ENCODE results near the gene POLDIP2. TPM values are rescaled to one million over a fixed set of nuclear protein-coding genes. Genes with fewer than 3 reads are reported as not detected.

POLDIP2 gene
- total and polyA plus RNA-seq, 2 of the 4 experiments (the other 2 are of a cell fraction) = 66.7 to 77.8 TPM

DNA sequence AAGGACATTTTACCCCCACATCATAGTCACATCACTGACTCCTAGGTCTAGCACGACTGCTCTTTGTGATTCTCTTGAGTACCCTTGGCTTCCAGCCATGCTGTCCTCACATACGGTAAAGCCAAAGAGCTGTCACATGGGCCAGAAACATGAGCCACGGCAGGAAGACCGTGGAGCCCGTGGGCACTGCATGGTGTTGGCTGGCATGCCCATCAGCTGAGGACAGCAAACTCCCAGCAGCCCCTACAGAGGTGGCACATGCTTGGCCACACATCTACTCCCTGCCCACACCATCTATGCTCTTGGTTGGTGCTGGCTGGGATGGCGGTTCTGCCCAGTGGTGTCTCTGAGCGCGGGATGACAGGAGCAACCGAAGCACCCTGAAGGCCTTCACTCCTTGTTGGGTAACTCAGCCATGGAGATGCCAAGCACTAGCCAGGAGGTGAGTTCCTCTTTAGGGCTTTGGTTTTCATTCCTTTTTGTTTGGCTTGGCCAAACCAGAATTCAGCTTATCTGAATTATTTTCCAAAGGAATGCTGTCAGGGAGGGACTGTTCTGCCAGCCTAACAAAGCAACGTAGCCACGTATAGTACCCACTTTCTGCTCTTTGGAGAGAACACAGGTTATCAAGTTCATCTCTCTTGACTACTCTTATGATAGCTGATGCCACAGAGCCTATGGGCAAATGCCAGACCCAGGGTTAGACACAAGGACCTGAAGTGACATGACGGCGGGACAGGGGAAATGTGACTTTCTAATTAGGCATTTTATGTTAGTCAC, 11.7 kb downstream of the POLDIP2 start (continued):
- TF ChIP-seq, protein P1, sequence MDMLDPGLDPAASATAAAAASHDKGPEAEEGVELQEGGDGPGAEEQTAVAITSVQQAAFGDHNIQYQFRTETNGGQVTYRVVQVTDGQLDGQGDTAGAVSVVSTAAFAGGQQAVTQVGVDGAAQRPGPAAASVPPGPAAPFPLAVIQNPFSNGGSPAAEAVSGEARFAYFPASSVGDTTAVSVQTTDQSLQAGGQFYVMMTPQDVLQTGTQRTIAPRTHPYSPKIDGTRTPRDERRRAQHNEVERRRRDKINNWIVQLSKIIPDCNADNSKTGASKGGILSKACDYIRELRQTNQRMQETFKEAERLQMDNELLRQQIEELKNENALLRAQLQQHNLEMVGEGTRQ (IDR thresholded peaks at IDR 0.05; ENCODE audit: low read depth, low read length) = no peak
- no peak for TF ChIP-seq MXI1 (IDR thresholded peaks at IDR 0.05; ENCODE audit: borderline replicate concordance, low read depth, low read length)
- no peak for TF ChIP-seq BHLHE40 (IDR thresholded peaks at IDR 0.05; ENCODE audit: low read depth, low read length)

GRCh38 chr17:28344435-28344901, 12.9 kb downstream of the POLDIP2 start:
- Histone ChIP-seq H2BK15ac (ENCODE audit: low read depth, low read length) (no peak overlapping the region), H3K23ac (ENCODE audit: low read depth, low read length) (no peak overlapping the region), H3K79me1 (ENCODE audit: low read depth in 1 of 2, low read length in 2 of 2) (peaks cover 21 to 80% of the 10 kb centered on the region in 2 experiments), H2BK20ac (ENCODE audit: low read depth, low read length) (no peak overlapping the region), H2BK120ac (ENCODE audit: low read depth, low read length) (no peak overlapping the region), H3K4me3 (ENCODE audit: insufficient read depth, low read depth, low read length) (no peak overlapping the region), H3K18ac (ENCODE audit: low read depth, low read length) (no peak overlapping the region), H3K4ac (ENCODE audit: low read depth, low read length) (no peak overlapping the region), H4K8ac (ENCODE audit: low read depth in 2 of 2, low read length in 2 of 2) (no peak overlapping the region), H3K14ac (replicated peaks; ENCODE audit: low read depth, low read length) (no peak overlapping the region), H3K9me3 (ENCODE audit: control insufficient read depth, insufficient read depth, low read length) (no peaks in the 10 kb centered on the region), H2AK9ac (replicated peaks; ENCODE audit: low read depth, low read length, poor library complexity) (no peak overlapping the region), H2AFZ (replicated peaks; ENCODE audit: low read length, poor library complexity) (no peak overlapping the region), H3K4me1 (ENCODE audit: control insufficient read depth, insufficient read depth, low read length) (peaks cover 16% of the 10 kb centered on the region), H2AK5ac (ENCODE audit: low read depth, low read length) (no peak overlapping the region), H3K9ac (ENCODE audit: low read depth, low read length) (no peak overlapping the region), H4K91ac (ENCODE audit: insufficient read depth, low read depth, low read length) (no peak overlapping the region), H3K4me2 (ENCODE audit: low read depth, low read length) (no peak overlapping the region), H2BK5ac (ENCODE audit: low read depth, low read length, poor library complexity, severe bottlenecking) (no peak overlapping the region), H4K20me1 (ENCODE audit: insufficient read depth, low read length) (peaks cover 19% of the 10 kb centered on the region), H3K27ac (ENCODE audit: insufficient read depth, low read length) (no peak overlapping the region), H3K27me3 (ENCODE audit: control insufficient read depth, insufficient read depth, low read length) (no peaks in the 10 kb centered on the region), H3K56ac (ENCODE audit: extremely low read depth, insufficient read depth, low read length) (no peak overlapping the region), H4K5ac (ENCODE audit: low read depth, low read length) (no peak overlapping the region), H3K36me3 (ENCODE audit: control insufficient read depth, insufficient read depth, low read length) (peaks cover 82% of the 10 kb centered on the region), H3K9me1 (ENCODE audit: insufficient read depth, low read length) (peaks cover 12% of the 10 kb centered on the region; the same call in 1 of the 2 replicates)
- no peak for ATAC-seq (ENCODE audit: low read depth)
- ChIA-PET POLR2A (ENCODE audit: unreplicated experiment) (no interaction called here), CTCF (no interaction called here)
- no TSS peak for BruUV-seq (replicated peaks)
- 96% methylated on average over 9 of the region's 19 CpGs; no CpG with 5 or more reads in 1 of the 2 experiments for WGBS, 2 experiments (ENCODE audit: extremely low coverage in 2 of 2, insufficient read length in 1 of 2)
- dilution Hi-C loops (cut with HindIII; ENCODE audit: low sequenced_read_pairs, unreplicated experiment) (no loop called here), intact Hi-C loops (cut with micrococcal nuclease) (no loop called here), in situ Hi-C loops (cut with MboI; ENCODE audit: low sequenced_read_pairs) (loop anchor here (25.0 kb wide), 1 partner anchor 807 kb away; no protein-coding TSS in a partner anchor)
- TF ChIP-seq RAD21 (IDR thresholded peaks at IDR 0.05; ENCODE audit: low read length) (no peak), CEBPB (IDR thresholded peaks at IDR 0.05; ENCODE audit: low read depth, low read length) (no peak), SMC3 (IDR thresholded peaks at IDR 0.05; ENCODE audit: low read depth, low read length) (no peak)
- DNase-seq = no peak

Data from IMR-90 (cell line).